ENCODE measurements around the gene TCF25.
"Not testable (repeated sequence)": the region's sequence is repeated elsewhere in the genome, so short reads cannot be mapped to it uniquely, and the experiment has no call there.

TCF25 gene

DNA sequence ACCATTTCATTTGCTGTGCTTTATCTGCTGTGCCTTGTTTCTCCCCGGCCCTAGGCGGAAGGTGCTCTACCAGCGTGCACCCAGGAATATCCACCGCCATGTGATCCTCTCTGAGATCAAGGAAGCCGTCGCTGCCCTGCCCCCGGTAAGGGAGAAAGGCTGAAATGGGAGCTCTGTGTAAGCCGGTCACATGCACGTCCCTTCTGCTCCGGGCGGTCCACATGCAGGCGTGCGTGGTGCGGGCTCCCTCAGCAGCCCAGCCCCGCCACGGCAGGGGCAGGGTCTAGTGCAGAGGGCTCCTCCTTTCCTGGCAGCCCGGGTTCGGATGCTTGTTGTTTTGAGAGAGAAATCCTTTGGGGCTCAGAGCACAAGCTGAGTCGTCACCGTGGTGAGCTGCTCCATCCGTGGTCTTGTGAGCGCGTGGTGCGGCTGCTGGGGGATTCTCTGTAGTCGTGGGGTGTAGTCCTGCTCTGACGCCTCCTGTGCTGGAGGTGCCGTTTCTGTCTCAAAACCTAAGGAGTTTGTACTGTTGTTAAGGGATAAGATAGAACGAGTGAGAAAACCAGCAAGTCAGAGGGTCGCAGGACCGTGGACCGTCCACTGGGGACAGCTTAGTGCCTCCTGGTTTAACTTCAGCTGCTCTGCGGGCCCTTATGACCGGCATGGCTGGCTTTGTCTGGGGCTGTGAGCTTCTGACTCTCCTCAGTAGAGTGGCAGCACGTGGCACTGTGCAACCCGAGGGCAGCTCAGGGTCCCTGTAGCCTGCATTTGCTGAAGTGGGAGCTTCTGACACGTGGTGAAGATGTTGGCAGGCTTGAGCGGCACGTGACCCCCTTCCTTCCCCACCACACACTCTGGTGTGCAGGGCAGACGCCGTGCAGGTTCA lies 33.0 kb downstream of the TCF25 start:
- DNase-seq = no peak

DNA sequence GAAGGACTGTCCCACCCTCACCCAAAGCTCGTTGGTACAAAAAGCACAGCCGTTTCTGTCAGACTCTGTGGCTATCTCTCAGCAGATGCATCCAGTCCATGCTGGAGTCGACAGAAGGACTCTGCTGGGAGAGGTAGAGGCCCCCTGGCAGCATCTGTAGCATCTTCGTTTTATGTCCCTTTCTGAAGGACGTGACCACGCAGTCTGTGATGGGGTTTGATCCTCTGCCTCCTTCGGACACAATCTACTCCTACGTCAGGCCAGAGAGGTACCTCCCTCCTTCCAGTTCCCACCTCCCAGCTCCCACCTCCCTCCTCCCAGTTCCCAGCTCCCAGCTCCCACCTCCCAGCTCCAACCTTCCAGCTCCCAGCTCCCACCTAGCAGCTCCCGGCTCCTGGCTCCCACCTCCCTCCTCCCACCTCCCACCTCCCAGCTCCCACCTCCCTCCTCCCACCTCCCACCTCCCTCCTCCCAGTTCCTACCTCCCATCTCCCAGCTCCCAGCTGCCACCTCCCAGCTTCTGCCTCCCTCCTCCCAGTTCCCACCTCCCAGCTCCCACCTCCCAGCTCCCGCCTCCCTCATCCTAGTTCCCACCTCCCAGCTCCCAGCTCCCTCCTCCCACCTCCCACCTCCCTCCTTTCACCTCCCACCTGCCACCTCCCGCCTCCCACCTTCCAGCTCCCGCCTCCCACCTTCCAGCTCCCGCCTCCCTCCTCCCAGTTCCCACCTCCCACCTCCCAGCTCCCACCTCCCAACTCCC lies 33.8 kb downstream of the TCF25 start:
- DNase-seq = no peak

DNA sequence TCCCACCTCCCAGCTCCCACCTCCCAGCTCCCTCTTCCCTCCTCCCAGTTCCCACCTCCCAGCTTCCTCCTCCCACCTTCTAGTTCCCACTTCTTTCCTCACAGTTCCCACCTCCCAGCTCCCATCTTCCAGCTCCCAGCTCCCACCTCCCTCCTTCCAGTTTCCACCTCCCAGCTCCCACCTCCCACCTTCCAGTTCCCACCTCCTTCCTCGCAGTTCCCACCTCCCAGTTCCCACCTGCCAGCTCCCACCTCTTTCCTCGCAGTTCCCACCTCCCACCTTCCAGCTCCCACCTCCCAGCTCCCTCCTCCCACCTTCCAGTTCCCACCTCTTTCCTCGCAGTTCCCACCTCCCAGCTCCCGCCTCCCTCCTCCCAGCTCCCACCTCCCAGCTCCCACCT lies 34.8 kb downstream of the TCF25 start:
- DNase-seq = no peak

DNA sequence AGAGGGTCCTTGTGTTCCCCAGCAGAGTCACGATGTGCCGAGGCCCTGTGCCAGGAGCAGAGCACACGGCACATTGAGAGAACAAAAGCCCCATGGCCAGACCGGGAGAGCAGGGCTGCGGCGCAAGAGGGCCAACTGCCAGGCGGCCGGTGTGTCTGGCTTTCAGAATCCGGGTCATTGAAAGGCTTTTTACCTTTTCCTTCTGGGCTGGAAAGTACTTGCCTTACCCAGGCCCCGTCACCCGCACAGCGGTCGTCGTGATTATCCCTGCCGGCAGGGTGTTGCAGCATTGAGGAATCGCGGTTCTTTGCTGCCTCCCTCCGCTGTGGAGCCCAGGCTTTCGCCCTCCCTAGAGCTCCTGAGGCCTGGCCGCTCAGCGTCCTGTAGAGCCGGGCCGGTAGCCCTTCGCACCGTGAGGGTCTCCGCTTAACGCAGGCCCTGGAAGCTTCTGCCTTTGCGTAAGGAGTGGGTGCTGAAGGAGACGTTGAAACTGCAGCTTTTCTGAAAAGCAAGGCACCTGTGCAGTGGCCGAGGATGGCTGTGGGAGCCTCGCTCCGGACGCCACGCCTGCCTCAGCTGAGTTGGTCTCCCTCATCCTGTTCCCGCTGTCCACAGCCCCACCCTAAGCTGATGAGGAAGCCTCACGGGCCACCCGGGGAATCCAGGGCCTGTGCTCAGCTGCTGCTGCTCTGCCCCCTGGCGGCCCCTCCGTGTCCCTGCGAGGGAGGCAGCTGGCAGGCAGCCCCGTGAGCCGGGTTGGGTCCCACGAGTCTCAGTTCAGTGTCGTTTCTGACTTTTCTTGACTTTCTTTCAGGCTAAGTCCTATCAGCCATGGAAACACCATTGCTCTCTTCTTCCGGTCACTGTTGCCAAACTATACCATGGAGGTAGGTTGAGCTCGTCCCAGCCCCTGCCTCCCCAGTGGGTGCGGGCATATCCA lies 36.7 kb downstream of the TCF25 start:
- no peak for DNase-seq

DNA sequence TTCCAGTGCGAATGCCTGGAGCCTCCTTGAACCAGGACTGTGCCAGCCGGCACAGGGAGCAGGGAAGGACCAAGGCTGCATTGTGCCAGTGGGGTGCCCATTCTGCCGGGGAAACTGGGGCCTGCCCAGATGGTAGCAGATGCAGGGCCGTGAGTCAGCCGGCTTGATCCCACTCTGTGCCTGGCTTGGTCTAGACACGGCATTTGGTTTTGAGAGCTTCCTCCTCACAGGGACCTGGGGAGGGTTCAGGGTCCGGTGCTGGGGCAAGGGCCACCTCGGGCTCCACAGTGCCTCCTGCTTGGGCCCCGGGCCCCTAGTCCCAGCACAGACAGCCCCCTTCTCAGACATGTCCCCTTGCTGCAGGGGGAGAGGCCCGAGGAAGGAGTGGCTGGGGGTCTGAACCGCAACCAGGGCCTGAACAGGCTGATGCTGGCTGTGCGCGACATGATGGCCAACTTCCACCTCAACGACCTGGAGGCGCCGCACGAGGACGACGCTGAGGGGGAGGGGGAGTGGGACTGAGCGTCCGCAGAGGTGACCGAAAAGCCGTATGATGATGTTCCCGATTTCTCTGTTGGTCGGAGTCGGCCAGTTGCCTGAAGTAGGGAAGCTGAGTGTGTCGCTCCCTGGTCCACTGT lies 37.4 kb downstream of the TCF25 start:
- no peak for DNase-seq

DNA sequence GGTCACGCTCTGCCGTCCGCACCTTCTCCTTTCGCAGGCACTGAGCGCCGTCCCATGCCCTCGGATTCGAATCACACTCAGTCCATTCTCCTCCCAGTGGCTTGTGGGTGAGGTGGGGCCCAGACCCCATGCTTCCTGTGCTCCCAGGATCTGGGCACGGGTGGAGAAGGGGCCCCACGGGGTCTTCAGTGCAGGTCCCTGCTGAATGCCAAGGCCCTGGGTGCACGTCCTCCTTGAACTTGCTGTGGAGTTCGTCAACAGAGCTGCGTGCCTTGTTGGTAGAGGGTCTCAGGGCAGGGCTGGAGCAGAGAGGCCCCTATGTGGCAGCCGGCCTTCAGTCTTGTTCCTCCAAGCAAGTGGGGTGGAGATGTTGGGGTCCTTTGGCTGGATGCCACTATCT lies 38.0 kb downstream of the TCF25 start:
- no peak for DNase-seq

DNA sequence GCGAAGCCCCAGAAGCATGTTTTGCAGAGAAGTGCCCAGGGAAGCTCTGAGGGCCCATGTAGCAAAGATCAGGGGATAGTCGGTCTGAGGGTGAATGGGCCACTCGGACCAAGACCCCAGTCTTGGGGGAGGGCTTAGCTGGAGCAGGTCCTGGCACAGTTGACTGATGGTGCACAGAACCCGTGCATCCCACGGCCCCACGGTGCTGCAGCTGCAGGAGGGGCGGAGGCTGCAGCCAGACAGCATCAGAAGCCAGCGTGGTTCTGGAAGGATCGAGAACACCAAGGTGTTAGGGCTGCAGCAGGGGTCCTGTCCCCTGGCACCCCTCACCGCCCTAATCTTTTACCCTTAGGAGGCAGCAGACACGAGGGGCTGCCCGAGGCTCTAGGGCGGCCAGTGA lies 38.8 kb downstream of the TCF25 start:
- no peak for DNase-seq

DNA sequence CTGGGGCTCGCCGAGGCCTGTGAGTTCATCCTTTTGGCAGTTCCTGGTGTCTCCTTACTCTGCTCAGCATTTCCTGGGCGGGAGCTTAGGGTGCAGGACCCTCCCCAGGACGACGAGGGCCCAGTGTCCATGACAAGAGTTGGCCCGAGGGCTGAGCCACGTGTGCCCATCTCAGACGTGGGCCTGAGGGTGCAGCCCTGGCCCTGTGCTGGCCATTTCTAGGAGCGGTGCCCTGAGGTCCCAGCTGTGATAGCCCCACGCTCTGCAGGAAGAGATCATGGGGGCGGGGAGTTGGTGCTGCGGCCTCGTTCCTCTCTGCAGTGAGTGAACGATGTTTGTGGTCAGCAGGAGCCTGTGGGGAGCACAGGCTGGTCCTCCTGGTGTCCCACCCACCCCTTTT lies 39.2 kb downstream of the TCF25 start:
- no peak for DNase-seq

DNA sequence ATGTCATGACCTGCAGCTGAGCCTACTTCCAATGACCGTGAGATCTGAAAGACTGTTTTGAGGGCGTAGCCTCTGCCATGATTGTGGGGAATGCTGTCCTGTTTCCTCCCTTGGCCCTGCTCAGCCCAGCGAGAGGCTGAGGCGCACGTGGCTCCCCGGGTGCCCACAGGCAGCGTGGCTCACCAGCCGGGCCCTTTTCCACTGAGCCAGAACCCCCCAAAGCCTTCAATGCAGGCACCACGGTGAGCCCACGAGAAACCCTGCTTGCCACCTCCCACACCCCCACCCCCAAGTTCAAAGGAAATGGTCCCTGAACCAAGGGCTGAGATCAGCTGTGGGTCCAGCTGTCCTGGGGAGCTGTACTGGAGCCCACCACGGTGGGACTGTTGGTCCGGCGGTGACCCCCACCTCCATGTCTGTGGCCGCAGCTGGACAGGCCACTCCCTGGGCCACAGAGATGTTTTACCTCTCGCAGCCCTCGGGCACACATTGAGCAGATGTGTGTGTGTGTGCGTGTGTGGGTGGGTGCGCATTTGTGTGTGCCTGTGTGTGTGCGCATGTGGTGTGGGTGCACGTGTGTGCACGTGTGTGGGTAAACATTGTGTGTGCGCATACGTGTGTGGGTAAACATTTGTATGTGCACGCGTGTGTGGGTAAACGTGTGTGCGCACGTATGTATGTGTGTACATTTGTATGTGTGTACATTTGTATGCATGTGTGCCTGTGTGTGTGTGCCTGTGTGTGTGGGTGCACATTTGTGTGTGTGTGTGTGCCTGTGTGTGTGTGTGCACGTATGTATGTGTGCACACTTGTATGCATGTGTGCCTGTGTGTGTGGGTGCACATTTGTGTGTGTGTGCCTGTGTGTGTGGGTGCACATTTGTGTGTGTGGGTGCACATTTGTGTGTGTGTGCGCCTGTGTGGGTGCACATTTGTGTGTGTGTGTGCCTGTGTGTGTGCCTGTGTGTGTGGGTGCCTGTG lies 40.3 kb downstream of the TCF25 start:
- DNase-seq = no peak

DNA sequence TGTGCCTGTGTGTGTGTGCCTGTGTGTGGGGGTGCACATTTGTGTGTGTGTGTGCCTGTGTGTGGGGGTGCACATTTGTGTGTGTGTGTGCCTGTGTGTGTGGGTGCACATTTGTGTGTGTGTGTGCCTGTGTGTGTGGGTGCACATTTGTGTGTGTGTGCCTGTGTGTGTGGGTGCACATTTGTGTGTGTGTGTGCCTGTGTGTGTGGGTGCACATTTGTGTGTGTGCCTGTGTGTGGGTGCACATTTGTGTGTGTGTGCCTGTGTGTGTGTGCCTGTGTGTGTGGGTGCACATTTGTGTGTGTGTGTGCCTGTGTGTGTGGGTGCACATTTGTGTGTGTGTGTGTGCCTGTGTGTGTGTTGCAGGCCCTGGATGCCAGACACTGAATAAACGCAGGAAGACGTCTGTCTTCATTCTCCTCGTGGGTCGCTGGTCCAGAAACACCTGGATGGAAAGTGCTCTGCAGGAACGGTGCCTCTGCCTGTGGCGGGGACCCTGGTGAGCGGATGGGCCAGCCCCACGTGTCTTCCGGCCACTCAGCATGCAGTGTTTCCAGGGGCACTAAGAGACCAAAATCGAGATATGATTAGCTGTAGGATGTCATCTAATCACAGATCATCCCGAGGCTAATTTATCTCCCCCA lies 41.4 kb downstream of the TCF25 start:
- not testable (repeated sequence) for DNase-seq

DNA sequence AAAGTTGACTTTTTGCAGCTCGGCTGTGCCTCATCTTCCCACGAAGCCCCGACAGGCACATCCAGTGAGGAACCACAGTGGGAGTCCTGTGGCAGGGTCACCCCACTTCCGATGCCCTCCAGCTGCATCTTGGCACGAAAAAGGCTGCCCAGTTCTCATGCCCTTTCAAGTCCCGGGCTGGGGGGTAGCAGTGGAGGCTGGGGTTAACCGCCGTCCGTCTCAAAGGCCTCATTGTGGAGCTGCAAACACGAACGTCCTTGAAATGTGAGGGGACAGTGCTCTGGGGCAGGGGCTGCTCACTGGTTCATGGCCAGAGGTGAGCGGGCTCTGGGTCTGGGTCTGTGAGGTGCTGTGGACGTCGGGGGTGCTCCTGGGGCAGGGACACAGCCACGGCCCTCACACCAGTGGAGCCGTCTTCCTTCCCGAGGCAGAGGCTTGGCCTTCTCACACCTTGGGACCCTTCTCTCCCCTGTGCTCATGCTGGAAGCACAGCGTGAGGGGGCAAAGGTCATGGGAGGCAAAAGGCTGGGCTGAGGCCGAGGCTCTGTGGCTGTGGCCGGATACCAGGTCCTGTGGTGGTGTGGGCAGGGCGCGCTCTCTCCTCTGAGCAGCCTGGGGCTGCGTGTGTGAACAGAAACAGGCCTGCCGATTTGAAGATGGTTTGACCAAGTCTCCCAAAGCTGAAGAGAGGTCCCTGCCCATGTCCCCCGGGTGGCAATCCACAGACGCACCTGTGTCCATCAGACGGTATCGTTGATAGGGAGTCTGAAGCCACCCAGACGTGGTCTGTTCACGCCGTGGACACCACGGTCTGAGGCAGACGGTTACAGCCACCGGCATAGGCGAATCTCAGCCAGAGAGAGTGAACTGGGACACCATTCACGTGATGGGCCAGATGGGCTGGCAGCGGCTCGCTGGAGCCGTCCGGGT lies 42.2 kb downstream of the TCF25 start:
- DNase-seq = no peak

DNA sequence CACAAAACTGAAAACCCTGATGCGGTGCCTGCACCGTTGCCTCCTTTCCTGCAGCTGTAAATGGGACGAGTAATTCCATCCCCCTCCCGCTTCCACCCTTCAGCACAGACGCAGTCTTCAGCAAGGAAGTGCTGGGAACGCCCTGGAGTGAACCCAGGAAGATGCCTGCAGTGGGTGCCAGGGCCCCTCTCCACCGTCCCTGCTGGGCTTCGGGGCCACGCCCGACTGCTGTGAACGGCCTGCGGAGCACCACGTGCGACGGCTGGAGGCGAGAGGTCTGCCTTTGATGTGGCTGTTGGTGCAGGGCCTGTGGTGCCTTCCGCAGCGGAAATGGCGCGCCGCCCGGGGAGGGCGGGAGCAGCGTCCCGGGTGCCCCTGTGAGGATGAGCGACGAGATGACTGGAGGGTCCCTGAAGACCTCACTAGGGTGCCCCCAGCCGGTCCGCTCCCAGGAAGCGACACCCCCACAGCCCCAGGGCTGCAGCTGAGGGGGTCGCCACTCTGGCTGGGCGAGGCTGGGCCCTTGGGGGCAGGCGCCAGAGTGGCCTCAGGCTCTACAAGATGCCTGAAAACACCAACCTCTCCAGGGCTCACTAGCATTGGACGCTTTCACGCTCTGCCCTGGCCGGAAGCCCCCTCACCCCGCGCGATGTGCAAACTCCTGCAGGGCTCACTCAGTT lies 44.5 kb downstream of the TCF25 start:
- DNase-seq = no peak

DNA sequence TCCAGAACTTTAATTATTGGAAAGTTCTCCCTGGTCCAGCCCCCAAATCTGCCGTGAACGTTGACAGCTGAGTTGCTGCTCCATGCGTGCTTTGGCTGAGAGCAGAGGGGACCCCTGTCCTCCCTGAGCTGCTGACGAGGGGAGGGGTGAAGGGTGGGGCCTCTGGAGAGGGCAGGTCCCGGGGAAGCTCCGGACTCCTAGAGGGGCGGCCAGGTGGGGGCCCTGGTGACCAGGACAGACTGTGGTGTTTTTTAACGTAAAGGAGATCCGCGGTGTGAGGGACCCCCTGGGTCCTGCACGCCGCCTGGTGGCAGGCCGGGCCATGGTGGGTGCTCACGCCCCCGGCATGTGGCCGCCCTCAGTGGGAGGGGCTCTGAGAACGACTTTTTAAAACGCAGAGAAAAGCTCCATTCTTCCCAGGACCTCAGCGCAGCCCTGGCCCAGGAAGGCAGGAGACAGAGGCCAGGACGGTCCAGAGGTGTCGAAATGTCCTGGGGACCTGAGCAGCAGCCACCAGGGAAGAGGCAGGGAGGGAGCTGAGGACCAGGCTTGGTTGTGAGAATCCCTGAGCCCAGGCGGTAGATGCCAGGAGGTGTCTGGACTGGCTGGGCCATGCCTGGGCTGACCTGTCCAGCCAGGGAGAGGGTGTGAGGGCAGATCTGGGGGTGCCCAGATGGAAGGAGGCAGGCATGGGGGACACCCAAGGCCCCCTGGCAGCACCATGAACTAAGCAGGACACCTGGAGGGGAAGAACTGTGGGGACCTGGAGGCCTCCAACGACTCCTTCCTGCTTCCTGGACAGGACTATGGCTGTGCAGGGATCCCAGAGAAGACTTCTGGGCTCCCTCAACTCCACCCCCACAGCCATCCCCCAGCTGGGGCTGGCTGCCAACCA lies 45.3 kb downstream of the TCF25 start, which contains the start of gene MC1R:
Gene MC1R, plus strand, starts transcription at position 410 of the 895 bp plus-strand sequence. Its CDS starts 397 bp downstream, at position 807.
- no peak for DNase-seq

DNA sequence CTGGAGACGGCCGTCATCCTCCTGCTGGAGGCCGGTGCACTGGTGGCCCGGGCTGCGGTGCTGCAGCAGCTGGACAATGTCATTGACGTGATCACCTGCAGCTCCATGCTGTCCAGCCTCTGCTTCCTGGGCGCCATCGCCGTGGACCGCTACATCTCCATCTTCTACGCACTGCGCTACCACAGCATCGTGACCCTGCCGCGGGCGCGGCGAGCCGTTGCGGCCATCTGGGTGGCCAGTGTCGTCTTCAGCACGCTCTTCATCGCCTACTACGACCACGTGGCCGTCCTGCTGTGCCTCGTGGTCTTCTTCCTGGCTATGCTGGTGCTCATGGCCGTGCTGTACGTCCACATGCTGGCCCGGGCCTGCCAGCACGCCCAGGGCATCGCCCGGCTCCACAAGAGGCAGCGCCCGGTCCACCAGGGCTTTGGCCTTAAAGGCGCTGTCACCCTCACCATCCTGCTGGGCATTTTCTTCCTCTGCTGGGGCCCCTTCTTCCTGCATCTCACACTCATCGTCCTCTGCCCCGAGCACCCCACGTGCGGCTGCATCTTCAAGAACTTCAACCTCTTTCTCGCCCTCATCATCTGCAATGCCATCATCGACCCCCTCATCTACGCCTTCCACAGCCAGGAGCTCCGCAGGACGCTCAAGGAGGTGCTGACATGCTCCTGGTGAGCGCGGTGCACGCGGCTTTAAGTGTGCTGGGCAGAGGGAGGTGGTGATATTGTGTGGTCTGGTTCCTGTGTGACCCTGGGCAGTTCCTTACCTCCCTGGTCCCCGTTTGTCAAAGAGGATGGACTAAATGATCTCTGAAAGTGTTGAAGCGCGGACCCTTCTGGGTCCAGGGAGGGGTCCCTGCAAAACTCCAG lies 46.4 kb downstream of the TCF25 start:
- no peak for DNase-seq

DNA sequence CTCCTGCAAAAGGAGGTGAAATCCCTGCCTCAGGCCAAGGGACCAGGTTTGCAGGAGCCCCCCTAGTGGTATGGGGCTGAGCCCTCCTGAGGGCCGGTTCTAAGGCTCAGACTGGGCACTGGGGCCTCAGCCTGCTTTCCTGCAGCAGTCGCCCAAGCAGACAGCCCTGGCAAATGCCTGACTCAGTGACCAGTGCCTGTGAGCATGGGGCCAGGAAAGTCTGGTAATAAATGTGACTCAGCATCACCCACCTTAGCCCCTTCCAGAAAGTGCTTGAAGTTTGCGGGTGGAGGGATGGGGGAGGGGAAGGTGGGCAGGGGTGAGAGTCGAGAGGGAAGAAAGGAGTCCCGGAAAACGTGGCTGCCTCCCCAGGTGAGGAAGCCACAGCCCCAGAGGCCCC lies 47.3 kb downstream of the TCF25 start:
- no peak for DNase-seq

DNA sequence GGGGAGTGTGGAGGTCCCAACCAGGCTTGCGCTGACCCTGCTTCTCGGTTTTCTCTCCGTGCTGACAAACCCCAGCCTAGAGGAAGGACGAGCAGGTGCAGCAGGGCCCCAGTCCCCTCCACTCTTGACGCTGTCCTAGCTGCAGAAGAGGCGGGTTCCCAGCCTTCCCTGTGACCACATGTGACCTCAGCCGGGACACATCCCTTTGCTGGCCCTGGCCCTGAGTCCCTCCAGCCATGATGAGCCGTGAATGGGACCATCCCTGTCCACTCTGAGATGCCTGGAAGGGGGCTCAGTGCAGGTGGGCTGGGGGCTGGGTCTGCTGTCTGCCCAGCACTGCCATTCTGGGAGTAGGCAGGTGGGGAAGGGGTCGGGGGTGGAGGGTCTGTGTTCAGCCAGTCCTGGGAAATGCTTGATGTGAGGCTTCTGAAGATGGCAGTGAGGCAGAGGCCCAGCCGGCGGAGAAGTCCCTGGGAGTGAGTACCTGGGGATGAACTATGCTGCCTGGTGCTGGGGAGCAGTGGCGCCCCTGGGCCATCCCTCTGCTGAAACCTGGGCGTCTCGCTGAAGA lies 47.8 kb downstream of the TCF25 start:
- DNase-seq = no peak
